Activated naive CD4-positive, alpha-beta T cell treated with anti-CD3 and anti-CD28 coated beads, Interleukin-2, amount 10 ng/mL, durations not matched to agents 7 days and 5 days (primary cell): ENCODE data around the gene MYH11.
"Not testable (repeated sequence)": the region's sequence is repeated elsewhere in the genome, so short reads cannot be mapped to it uniquely, and the experiment has no call there.

Source experiments
- CTCF ChIA-PET: fragments of 350-600 bp; sonication (Branson Sonifier 250); formaldehyde crosslinking; loops from one replicate; lab custom pipeline; 2021; ENCODE audit warnings: antibody characterized with exemption; lab: Charles Lee
- DNase-seq: peaks from one replicate; pipeline ENCODE4 v3.0.0-alpha.2; 2020
- H3K27ac Mint-ChIP-seq: one replicate; pipeline ENCODE4 v1.8.0; 2021; ENCODE audit warnings: mild to moderate bottlenecking, moderate library complexity, mixed read lengths
- H3K27me3 Mint-ChIP-seq: one replicate; pipeline ENCODE4 v1.8.0; 2021; ENCODE audit warnings: mild to moderate bottlenecking, mixed read lengths
- H3K36me3 Mint-ChIP-seq: one replicate; pipeline ENCODE4 v1.8.0; 2021; ENCODE audit warnings: mixed read lengths
- H3K4me1 Mint-ChIP-seq: one replicate; pipeline ENCODE4 v1.8.0; 2021; ENCODE audit warnings: mixed read lengths
- H3K4me3 Mint-ChIP-seq: one replicate; pipeline ENCODE4 v1.8.0; 2021; ENCODE audit warnings: mild to moderate bottlenecking, moderate library complexity, mixed read lengths
- H3K9me3 Mint-ChIP-seq: one replicate; pipeline ENCODE4 v1.8.0; 2021; ENCODE audit warnings: mixed read lengths

The MYH11 gene

GRCh38 chr16:15701975-15702970 lies 154.6 kb downstream of the MYH11 start:
- peaks cover 42% of the 10 kb centered on the region for H3K36me3 Mint-ChIP-seq
- CTCF ChIA-PET: interaction anchor here (3.4 kb wide), 1 partner anchor 275 kb away, joined by 11 read pairs; no protein-coding TSS in a partner anchor
- H3K27me3 Mint-ChIP-seq: no peaks in the 10 kb centered on the region
- no peak for DNase-seq
- H3K27ac Mint-ChIP-seq: peak overlapping the region; percentile 81
- peaks cover 15% of the 10 kb centered on the region for H3K4me1 Mint-ChIP-seq
- H3K9me3 Mint-ChIP-seq: no peaks in the 10 kb centered on the region
- no peak overlapping the region for H3K4me3 Mint-ChIP-seq

- Mint-ChIP-seq H3K9me3 (no peaks in the 10 kb centered on the region), H3K27me3 (no peaks in the 10 kb centered on the region), H3K4me1 (peaks cover 15% of the 10 kb centered on the region), H3K27ac (no peak overlapping the region), H3K36me3 (peaks cover 51% of the 10 kb centered on the region), H3K4me3 (no peak overlapping the region)
- DNase-seq: no peak
- CTCF ChIA-PET: interaction anchor here (3.4 kb wide), 1 partner anchor 274 kb away, joined by 11 read pairs; no protein-coding TSS in a partner anchor
Measured at GRCh38 chr16:15701367-15701766, 155.5 kb downstream of the MYH11 start.

- Mint-ChIP-seq H3K9me3 (no peaks in the 10 kb centered on the region), H3K27me3 (no peaks in the 10 kb centered on the region), H3K4me1 (peaks cover 15% of the 10 kb centered on the region), H3K36me3 (peaks cover 56% of the 10 kb centered on the region), H3K4me3 (no peak overlapping the region), H3K27ac (no peak overlapping the region)
- CTCF ChIA-PET: no interaction called here
- DNase-seq: no peak
Measured at GRCh38 chr16:15699819-15700218, 157.0 kb downstream of the MYH11 start.

GRCh38 chr16:15694499-15694898 lies 162.3 kb downstream of the MYH11 start:
- CTCF ChIA-PET: no interaction called here
- H3K27ac Mint-ChIP-seq: no peak overlapping the region

DNA sequence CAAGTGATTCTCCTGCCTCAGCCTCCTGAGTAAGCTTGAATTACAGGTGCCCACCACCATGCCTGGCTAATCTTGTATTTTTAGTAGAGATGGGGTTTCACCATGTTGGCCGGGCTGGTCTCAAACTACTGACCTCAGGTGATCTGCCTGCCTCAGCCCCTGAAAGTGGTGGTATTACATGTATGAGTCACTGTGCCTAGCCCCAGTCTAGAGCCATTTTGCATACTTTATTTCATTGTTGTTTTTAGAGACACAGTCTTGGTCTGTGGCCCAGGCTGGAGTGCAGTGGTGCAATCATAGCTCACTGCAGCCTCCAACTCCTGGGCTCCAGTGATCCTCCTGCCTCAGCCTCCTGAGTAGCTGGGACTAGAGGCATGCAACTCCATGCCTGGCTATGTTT lies 164.3 kb downstream of the MYH11 start:
- H3K4me1 Mint-ChIP-seq, H3K9me3 Mint-ChIP-seq, DNase-seq, H3K27me3 Mint-ChIP-seq, CTCF ChIA-PET, H3K4me3 Mint-ChIP-seq, H3K27ac Mint-ChIP-seq: not testable (repeated sequence)
- H3K36me3 Mint-ChIP-seq: peaks cover 70% of the 10 kb centered on the region

More at GRCh38 chr16:15694499-15694898, 162.3 kb downstream of the MYH11 start:
- Mint-ChIP-seq H3K36me3 (peaks cover 65% of the 10 kb centered on the region), H3K9me3 (no peaks in the 10 kb centered on the region), H3K27me3 (no peaks in the 10 kb centered on the region), H3K4me3 (no peak overlapping the region), H3K4me1 (no peaks in the 10 kb centered on the region)
- no peak for DNase-seq

DNA sequence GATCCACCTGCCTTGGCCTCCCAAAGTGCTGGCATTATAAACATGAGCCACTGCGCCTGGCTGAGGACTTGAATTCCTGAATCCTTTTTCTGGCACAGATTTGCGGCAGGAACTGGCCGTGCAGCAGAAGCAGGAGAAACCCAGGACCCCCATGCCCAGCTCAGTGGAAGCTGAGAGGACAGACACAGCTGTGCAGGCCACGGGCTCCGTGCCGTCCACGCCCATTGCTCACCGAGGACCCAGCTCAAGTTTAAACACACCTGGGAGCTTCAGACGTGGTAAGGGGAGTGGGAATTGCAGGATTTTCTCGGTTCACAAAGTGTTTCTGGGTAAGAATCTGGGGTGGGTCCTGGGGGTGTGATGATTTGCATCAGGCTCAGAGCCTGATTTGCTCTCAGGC lies 165.8 kb downstream of the MYH11 start:
- H3K9me3 Mint-ChIP-seq: no peaks in the 10 kb centered on the region
- DNase-seq: no peak
- no peak overlapping the region for H3K4me3 Mint-ChIP-seq
- peaks cover 70% of the 10 kb centered on the region for H3K36me3 Mint-ChIP-seq
- CTCF ChIA-PET: no interaction called here
- no peaks in the 10 kb centered on the region for H3K27me3 Mint-ChIP-seq
- no peaks in the 10 kb centered on the region for H3K4me1 Mint-ChIP-seq
- peak overlapping the region; percentile 33 for H3K27ac Mint-ChIP-seq

DNA sequence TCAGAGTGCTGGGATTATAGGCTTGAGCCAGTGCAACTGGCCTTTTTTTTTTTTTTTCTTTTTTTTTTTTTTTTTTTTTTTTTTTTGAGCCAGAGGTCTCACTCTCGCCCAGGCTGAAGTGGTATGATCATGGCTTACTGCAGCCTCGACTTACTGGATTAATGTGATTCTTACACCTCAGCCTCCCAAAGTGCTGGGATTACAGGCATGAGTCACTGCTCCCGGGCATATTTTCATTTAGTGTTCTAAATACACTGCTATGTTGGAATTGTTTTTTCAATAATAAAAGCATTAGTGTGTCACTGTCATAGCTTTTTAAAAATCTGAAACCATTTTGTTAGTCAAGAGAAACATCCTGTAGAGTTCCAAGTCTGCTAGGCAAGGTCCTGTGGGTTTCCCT lies 166.5 kb downstream of the MYH11 start:
- H3K4me3 Mint-ChIP-seq: no peak overlapping the region
- no peaks in the 10 kb centered on the region for H3K27me3 Mint-ChIP-seq
- CTCF ChIA-PET: no interaction called here
- no peak overlapping the region for H3K27ac Mint-ChIP-seq
- DNase-seq: no peak
- H3K36me3 Mint-ChIP-seq: peaks cover 70% of the 10 kb centered on the region
- no peaks in the 10 kb centered on the region for H3K4me1 Mint-ChIP-seq
- no peaks in the 10 kb centered on the region for H3K9me3 Mint-ChIP-seq

DNA sequence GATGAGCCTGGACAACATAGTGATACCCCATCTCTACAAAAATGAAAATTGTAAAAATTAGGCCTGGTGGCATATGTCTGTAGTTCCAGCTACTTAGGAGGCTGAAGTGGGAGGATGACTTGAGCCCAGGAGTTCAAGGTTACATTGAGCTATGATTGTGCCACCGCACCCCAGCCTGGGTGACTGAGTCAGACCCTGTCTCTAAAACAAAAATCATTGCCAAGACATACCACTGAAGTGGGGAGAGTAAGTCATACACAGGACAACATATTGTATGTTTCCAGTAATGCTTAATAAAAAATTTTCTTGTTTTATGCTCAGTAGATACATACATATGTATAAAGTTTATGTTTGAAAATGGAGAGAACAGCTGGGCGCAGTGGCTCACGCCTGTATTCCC lies 167.5 kb downstream of the MYH11 start:
- Mint-ChIP-seq H3K4me1 (no peaks in the 10 kb centered on the region), H3K9me3 (no peaks in the 10 kb centered on the region), H3K27ac (no peak overlapping the region), H3K4me3 (no peak overlapping the region), H3K36me3 (peaks cover 69% of the 10 kb centered on the region), H3K27me3 (no peaks in the 10 kb centered on the region)
- DNase-seq: no peak
- CTCF ChIA-PET: no interaction called here

GRCh38 chr16:15686287-15686686 lies 170.5 kb downstream of the MYH11 start:
- Mint-ChIP-seq H3K4me3 (no peak overlapping the region), H3K36me3 (peaks cover 53% of the 10 kb centered on the region), H3K27ac (no peak overlapping the region), H3K27me3 (no peaks in the 10 kb centered on the region), H3K4me1 (peaks cover 3% of the 10 kb centered on the region), H3K9me3 (no peaks in the 10 kb centered on the region)
- CTCF ChIA-PET: no interaction called here
- DNase-seq: no peak

DNA sequence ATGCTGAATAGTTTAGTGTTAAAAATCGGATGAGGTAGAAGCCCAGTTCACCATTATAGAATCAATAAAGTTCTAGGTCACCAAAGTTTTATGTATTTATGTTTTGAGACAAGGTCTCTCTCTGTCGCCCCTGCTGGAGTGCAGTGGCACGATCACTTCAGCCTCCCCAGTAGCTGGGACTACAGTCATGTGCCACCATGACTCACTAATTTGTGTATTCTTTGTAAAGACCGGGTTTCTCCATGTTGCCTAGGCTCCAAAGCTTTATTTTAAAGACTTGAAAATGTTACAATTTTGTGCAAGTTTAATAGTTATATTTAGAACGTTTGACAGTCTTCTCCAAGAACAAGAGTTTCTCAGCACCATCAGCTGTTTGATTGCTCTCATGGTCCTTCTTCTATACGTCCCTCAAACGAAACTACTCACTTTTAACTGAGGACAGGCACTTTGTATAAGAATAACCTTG lies 174.7 kb downstream of the MYH11 start:
- Mint-ChIP-seq H3K4me3 (no peak overlapping the region), H3K27ac (peak overlapping the region; percentile 65), H3K36me3 (peaks cover 50% of the 10 kb centered on the region), H3K27me3 (no peaks in the 10 kb centered on the region), H3K9me3 (no peaks in the 10 kb centered on the region), H3K4me1 (peaks cover 5% of the 10 kb centered on the region)
- peak; percentile 54 for DNase-seq
- CTCF ChIA-PET: interaction anchor here (0.7 to 2.9 kb wide), 5 partner anchors 9 to 40 kb away, joined by 3 to 14 read pairs (median 3); partner anchors contain the start of gene MARF1

- CTCF ChIA-PET: no interaction called here
- H3K4me1 Mint-ChIP-seq: peaks cover 48% of the 10 kb centered on the region
- no peaks in the 10 kb centered on the region for H3K9me3 Mint-ChIP-seq
- H3K36me3 Mint-ChIP-seq: peaks cover 62% of the 10 kb centered on the region
- H3K27me3 Mint-ChIP-seq: no peaks in the 10 kb centered on the region
- H3K4me3 Mint-ChIP-seq: no peak overlapping the region
- H3K27ac Mint-ChIP-seq: peak overlapping the region; percentile 83
- DNase-seq: no peak
Measured at GRCh38 chr16:15677447-15677846, 179.4 kb downstream of the MYH11 start.

GRCh38 chr16:15676506-15676905 lies 180.3 kb downstream of the MYH11 start:
- Mint-ChIP-seq H3K4me3 (no peak overlapping the region), H3K27me3 (no peaks in the 10 kb centered on the region), H3K4me1 (peaks cover 54% of the 10 kb centered on the region), H3K9me3 (no peaks in the 10 kb centered on the region), H3K27ac (peak overlapping the region; percentile 83), H3K36me3 (peaks cover 64% of the 10 kb centered on the region)
- CTCF ChIA-PET: no interaction called here
- DNase-seq: no peak

GRCh38 chr16:15674571-15674970 lies 182.3 kb downstream of the MYH11 start:
- no peak for DNase-seq
- Mint-ChIP-seq H3K4me1 (peaks cover 70% of the 10 kb centered on the region), H3K4me3 (no peak overlapping the region), H3K27me3 (no peaks in the 10 kb centered on the region), H3K9me3 (no peaks in the 10 kb centered on the region), H3K27ac (peak overlapping the region; percentile 99), H3K36me3 (peaks cover 69% of the 10 kb centered on the region)
- CTCF ChIA-PET: no interaction called here

GRCh38 chr16:15672514-15673167 lies 184.2 kb downstream of the MYH11 start:
- Mint-ChIP-seq H3K27ac (peak overlapping the region; percentile 99), H3K4me3 (peak overlapping the region; percentile 58), H3K36me3 (peaks cover 67% of the 10 kb centered on the region), H3K9me3 (no peaks in the 10 kb centered on the region), H3K27me3 (no peaks in the 10 kb centered on the region), H3K4me1 (peaks cover 70% of the 10 kb centered on the region)
- CTCF ChIA-PET: interaction anchor here (1.1 to 1.5 kb wide), 4 partner anchors 9 to 454 kb away, joined by 3 to 4 read pairs (median 3); no protein-coding TSS in a partner anchor
- DNase-seq: peak; percentile 94
